Skeletal muscle tissue (tissue), 4 donors: Measurements from ENCODE around the gene WNT2. TPM values are rescaled to one million over a fixed set of nuclear protein-coding genes. Genes with fewer than 3 reads are reported as not detected.

ENCODE experiments used
- H3K27ac ChIP-seq: one replicate; pipeline ENCODE4 v1.7.0; 2013; ENCODE audit warnings: mild to moderate bottlenecking, low read depth, low read length, inconsistent platforms
- H3K27me3 ChIP-seq, 3 donors: one replicate each; pipeline ENCODE4 v1.7.0; 2013; ENCODE audit warnings: low read length in 3 of 3; ENCODE audit not compliant: control insufficient read depth in 3 of 3, insufficient read depth in 3 of 3
- H3K36me3 ChIP-seq, 3 donors: one replicate each; pipeline ENCODE4 v1.7.0; 2013; ENCODE audit warnings: low read length in 3 of 3; ENCODE audit not compliant: control insufficient read depth in 3 of 3, insufficient read depth in 3 of 3
- H3K4me1 ChIP-seq, 3 donors: one replicate each; pipeline ENCODE4 v1.7.0; 2013; ENCODE audit warnings: low read length in 3 of 3, mild to moderate bottlenecking in 3 of 3; ENCODE audit not compliant: control insufficient read depth in 3 of 3, insufficient read depth in 3 of 3
- H3K4me3 ChIP-seq, 3 donors: one replicate each; pipeline ENCODE4 v1.7.0; 2013; ENCODE audit warnings: low read length in 3 of 3
- H3K9ac ChIP-seq, 3 donors: one replicate each; pipeline ENCODE4 v1.7.0; 2013; ENCODE audit warnings: low read length in 3 of 3, mild to moderate bottlenecking in 3 of 3, moderate library complexity in 2 of 3, low read depth in 1 of 3
- H3K9me3 ChIP-seq, 3 donors: one replicate each; pipeline ENCODE4 v1.7.0; 2013; ENCODE audit warnings: low read length in 3 of 3; ENCODE audit not compliant: control insufficient read depth in 3 of 3
- total RNA-seq: library from RNA; depleted of rRNA; stranded (reverse); fragments of >200 nt; gene quantifications from one replicate; pipeline ENCODE4 v1.2.3, GENCODE V29; 2014
- donor health status: Osteomylitis.

Gene WNT2
- total RNA-seq, 1 donor from 2014 or later = 3.1 TPM

GRCh38 chr7:117271566-117271965 is 51.3 kb downstream of the WNT2 start:
- no peaks in the 10 kb centered on the region for H3K36me3 ChIP-seq
- no peaks in the 10 kb centered on the region for H3K27me3 ChIP-seq
- no peak overlapping the region for H3K9ac ChIP-seq
- H3K9me3 ChIP-seq = no peaks in the 10 kb centered on the region
- H3K4me3 ChIP-seq = no peak overlapping the region
- no peaks in the 10 kb centered on the region for H3K4me1 ChIP-seq
- no peak overlapping the region for H3K27ac ChIP-seq

- H3K27me3 ChIP-seq = no peaks in the 10 kb centered on the region
- no peaks in the 10 kb centered on the region for H3K9me3 ChIP-seq
- no peak overlapping the region for H3K9ac ChIP-seq
- peak overlapping the region; percentile 54 for H3K27ac ChIP-seq
- no peaks in the 10 kb centered on the region for H3K36me3 ChIP-seq
- no peak overlapping the region for H3K4me3 ChIP-seq
- H3K4me1 ChIP-seq = no peaks in the 10 kb centered on the region
These were observed 52.5 kb downstream of the WNT2 start for GRCh38 chr7:117270371-117270770.

- Histone ChIP-seq H3K9ac (no peak overlapping the region), H3K27ac (peak overlapping the region; percentile 54)
These were observed 53.0 kb downstream of the WNT2 start for GRCh38 chr7:117269886-117270285.

GRCh38 chr7:117269417-117269816 is 53.4 kb downstream of the WNT2 start:
- Histone ChIP-seq H3K4me3 (no peak overlapping the region), H3K9ac (no peak overlapping the region), H3K27me3 (no peaks in the 10 kb centered on the region), H3K4me1 (no peaks in the 10 kb centered on the region), H3K9me3 (no peaks in the 10 kb centered on the region), H3K36me3 (no peaks in the 10 kb centered on the region), H3K27ac (peak overlapping the region; percentile 54)

More at GRCh38 chr7:117269886-117270285, 53.0 kb downstream of the WNT2 start:
- Histone ChIP-seq H3K36me3 (no peaks in the 10 kb centered on the region), H3K4me1 (no peaks in the 10 kb centered on the region), H3K9me3 (no peaks in the 10 kb centered on the region), H3K4me3 (no peak overlapping the region), H3K27me3 (no peaks in the 10 kb centered on the region)

- H3K27ac ChIP-seq = no peak overlapping the region
- no peak overlapping the region for H3K9ac ChIP-seq
- no peaks in the 10 kb centered on the region for H3K27me3 ChIP-seq
- no peaks in the 10 kb centered on the region for H3K36me3 ChIP-seq
- no peaks in the 10 kb centered on the region for H3K9me3 ChIP-seq
- H3K4me1 ChIP-seq = no peaks in the 10 kb centered on the region
- no peak overlapping the region for H3K4me3 ChIP-seq
These were observed 58.1 kb downstream of the WNT2 start for GRCh38 chr7:117264716-117265115.

- H3K27ac ChIP-seq = no peak overlapping the region
- no peak overlapping the region for H3K4me3 ChIP-seq
- no peaks in the 10 kb centered on the region for H3K4me1 ChIP-seq
- H3K27me3 ChIP-seq = no peaks in the 10 kb centered on the region
- no peaks in the 10 kb centered on the region for H3K36me3 ChIP-seq
- H3K9me3 ChIP-seq = no peaks in the 10 kb centered on the region
- no peak overlapping the region for H3K9ac ChIP-seq
These were observed 60.3 kb downstream of the WNT2 start for GRCh38 chr7:117262546-117262945.

GRCh38 chr7:117259615-117260014 is 63.2 kb downstream of the WNT2 start:
- Histone ChIP-seq H3K9me3 (no peaks in the 10 kb centered on the region), H3K27ac (no peak overlapping the region), H3K4me1 (no peaks in the 10 kb centered on the region), H3K27me3 (no peaks in the 10 kb centered on the region), H3K4me3 (no peak overlapping the region), H3K36me3 (no peaks in the 10 kb centered on the region), H3K9ac (no peak overlapping the region)

- Histone ChIP-seq H3K4me3 (no peak overlapping the region), H3K4me1 (no peaks in the 10 kb centered on the region), H3K9me3 (no peaks in the 10 kb centered on the region), H3K27ac (no peak overlapping the region), H3K36me3 (no peaks in the 10 kb centered on the region), H3K9ac (no peak overlapping the region), H3K27me3 (peaks cover 0 to 2% (median 0%) of the 10 kb centered on the region in 3 donors)
These were observed 71.2 kb downstream of the WNT2 start for GRCh38 chr7:117251687-117252086.

GRCh38 chr7:117250801-117251200 is 72.1 kb downstream of the WNT2 start:
- H3K36me3 ChIP-seq = no peaks in the 10 kb centered on the region
- no peak overlapping the region for H3K9ac ChIP-seq
- no peak overlapping the region for H3K27ac ChIP-seq
- no peak overlapping the region for H3K4me3 ChIP-seq
- H3K4me1 ChIP-seq = no peaks in the 10 kb centered on the region
- H3K9me3 ChIP-seq = no peaks in the 10 kb centered on the region
- H3K27me3 ChIP-seq = peaks cover 0 to 2% (median 0%) of the 10 kb centered on the region in 3 donors

GRCh38 chr7:117250245-117250644 is 72.6 kb downstream of the WNT2 start:
- no peak overlapping the region for H3K9ac ChIP-seq

GRCh38 chr7:117249696-117250095 is 73.2 kb downstream of the WNT2 start:
- Histone ChIP-seq H3K9ac (no peak overlapping the region), H3K4me3 (no peak overlapping the region), H3K9me3 (peaks cover 0 to 3% (median 0%) of the 10 kb centered on the region in 3 donors), H3K27ac (no peak overlapping the region), H3K4me1 (no peaks in the 10 kb centered on the region), H3K27me3 (peaks cover 0 to 2% (median 0%) of the 10 kb centered on the region in 3 donors), H3K36me3 (no peaks in the 10 kb centered on the region)

More at GRCh38 chr7:117250245-117250644, 72.6 kb downstream of the WNT2 start:
- Histone ChIP-seq H3K4me1 (no peaks in the 10 kb centered on the region), H3K27me3 (peaks cover 0 to 2% (median 0%) of the 10 kb centered on the region in 3 donors), H3K36me3 (no peaks in the 10 kb centered on the region), H3K27ac (no peak overlapping the region), H3K9me3 (no peaks in the 10 kb centered on the region), H3K4me3 (no peak overlapping the region)
